Gastroesophageal sphincter (tissue), 3 donors: ENCODE data around the gene RBKS.

Experiments
- CTCF ChIP-seq, 4 experiments: fragments of 200-600 bp in 2 of 4; fragments of 450-650 bp in 2 of 4; sonication (generic) in 1 of 4; IDR thresholded peaks; one replicate each; pipeline ENCODE4 v1.5.1; 2017 to 2019; ENCODE audit warnings: antibody characterized with exemption in 4 of 4, mild to moderate bottlenecking in 2 of 4, moderate library complexity in 2 of 4
- EP300 ChIP-seq: sonication (generic); formaldehyde crosslinking; IDR thresholded peaks from one replicate; pipeline ENCODE4 v1.6.1; 2017; ENCODE audit warnings: antibody characterized with exemption, mild to moderate bottlenecking
- POLR2A ChIP-seq, 2 donors: fragments of 450-650 bp; IDR thresholded peaks; one replicate each; pipeline ENCODE4 v1.6.1; 2017; ENCODE audit warnings: antibody characterized with exemption in 2 of 2, mild to moderate bottlenecking in 2 of 2, moderate library complexity in 1 of 2
- POLR2AphosphoS5 ChIP-seq: sonication (generic); formaldehyde crosslinking; IDR thresholded peaks from one replicate; pipeline ENCODE4 v1.6.1; 2017; ENCODE audit warnings: antibody characterized with exemption

GRCh38 chr2:27885661-27886060, 4.5 kb downstream of the RBKS start:
- TF ChIP-seq CTCF (IDR thresholded peaks at IDR 0.05): no peak
- TF ChIP-seq POLR2A (IDR thresholded peaks at IDR 0.05): no peak
- no peak for TF ChIP-seq POLR2AphosphoS5
- TF ChIP-seq EP300: no peak
